Keratinocyte (primary cell): ENCODE results near the gene ZNF680. TPM values are rescaled to one million over a fixed set of nuclear protein-coding genes. Genes with fewer than 3 reads are reported as not detected.
"Not testable (repeated sequence)": the region's sequence is repeated elsewhere in the genome, so short reads cannot be mapped to it uniquely, and the experiment has no call there.

ENCODE experiments used
- DNase-seq: peaks from one replicate; pipeline ENCODE4 v3.0.0-alpha.2; 2011; ENCODE audit warnings: low read depth, missing footprints, low spot score
- FAIRE-seq: peaks from 2 replicates; lab custom pipeline; 2011; peaks lifted over from hg19 to GRCh38; lab: Jason Lieb, UNC
- H2AFZ ChIP-seq: 2 replicates; pipeline ENCODE4 v1.6.0; 2012; ENCODE audit warnings: low read length, control low read depth, inconsistent platforms; ENCODE audit not compliant: control insufficient read depth
- H3K27ac ChIP-seq: 2 replicates; pipeline ENCODE4 v1.5.1; 2011; ENCODE audit warnings: low read length; ENCODE audit not compliant: control insufficient read depth, insufficient read depth
- H3K27me3 ChIP-seq: 3 replicates; pipeline ENCODE4 v1.6.0; 2011; ENCODE audit warnings: low read length; ENCODE audit not compliant: control insufficient read depth, insufficient read depth; ENCODE audit errors: extremely low read depth
- H3K36me3 ChIP-seq, 2 experiments: 2 replicates in 1 of 2; 3 replicates in 1 of 2; pipeline ENCODE4 v1.5.1; 2011; ENCODE audit warnings: low read length in 2 of 2, mild to moderate bottlenecking in 1 of 2; ENCODE audit not compliant: control insufficient read depth in 2 of 2, insufficient read depth in 2 of 2; ENCODE audit errors: extremely low read depth in 1 of 2
- H3K4me1 ChIP-seq: 3 replicates; pipeline ENCODE4 v1.5.1; 2011; ENCODE audit warnings: low read length; ENCODE audit not compliant: control insufficient read depth, insufficient read depth; ENCODE audit errors: extremely low read depth
- H3K4me2 ChIP-seq: 3 replicates; pipeline ENCODE4 v1.6.0; 2011; ENCODE audit warnings: low read depth, low read length; ENCODE audit not compliant: control insufficient read depth, insufficient read depth; ENCODE audit errors: extremely low read depth
- H3K4me3 ChIP-seq, 3 experiments: fragments of 200-600 bp in 1 of 3; sonication (generic) in 1 of 3; 2 replicates in 2 of 3; 3 replicates in 1 of 3; pipeline ENCODE4 v1.5.1; 2011 to 2016; ENCODE audit warnings: low read length in 3 of 3, mild to moderate bottlenecking in 3 of 3, control low read depth in 2 of 3, inconsistent platforms in 1 of 3, low read depth in 1 of 3, mixed read lengths in 1 of 3, mixed run types in 1 of 3, moderate library complexity in 1 of 3; ENCODE audit not compliant: control insufficient read depth in 2 of 3, insufficient read depth in 2 of 3; ENCODE audit errors: extremely low read depth in 1 of 3
- H3K79me2 ChIP-seq: 2 replicates; pipeline ENCODE4 v1.6.0; 2012; ENCODE audit warnings: low read length; ENCODE audit not compliant: control insufficient read depth, insufficient read depth
- H3K9ac ChIP-seq: 3 replicates; pipeline ENCODE4 v1.6.0; 2011; ENCODE audit warnings: low read length; ENCODE audit not compliant: control insufficient read depth, insufficient read depth; ENCODE audit errors: extremely low read depth
- H3K9me1 ChIP-seq: 3 replicates; pipeline ENCODE4 v1.6.0; 2011; ENCODE audit warnings: low read length; ENCODE audit not compliant: control insufficient read depth, insufficient read depth; ENCODE audit errors: extremely low read depth
- H3K9me3 ChIP-seq: 2 replicates; pipeline ENCODE4 v1.5.1; 2012; ENCODE audit warnings: low read depth, low read length; ENCODE audit not compliant: control insufficient read depth
- H4K20me1 ChIP-seq: 3 replicates; pipeline ENCODE4 v1.6.0; 2011; ENCODE audit warnings: low read length; ENCODE audit not compliant: control insufficient read depth, insufficient read depth; ENCODE audit errors: extremely low read depth
- CTCF ChIP-seq, 3 experiments: IDR thresholded peaks in 1 of 3; conservative IDR thresholded peaks in 1 of 3; optimal IDR thresholded peaks in 1 of 3; 2 replicates in 2 of 3; 3 replicates in 1 of 3; pipeline versions ENCODE3 to v1.5.1; 2011; ENCODE audit warnings: low read length in 3 of 3, mild to moderate bottlenecking in 3 of 3, moderate library complexity in 2 of 3, control low read depth in 1 of 3, inconsistent platforms in 1 of 3; ENCODE audit not compliant: insufficient read depth in 2 of 3; ENCODE audit errors: extremely low read depth in 1 of 3
- EZH2 ChIP-seq: IDR thresholded peaks from one replicate; pipeline ENCODE4 v1.6.1; 2012; ENCODE audit warnings: inconsistent platforms, mild to moderate bottlenecking, low read length, moderate library complexity
- dilution Hi-C: fragments of 300-500 bp; cut with MboI; formaldehyde crosslinking; loops from one replicate; pipeline ENCODE4 v1.7.0; 2020; ENCODE audit warnings: low sequenced_read_pairs; ENCODE audit not compliant: extremely low pct_ligation_motif_present
- polyA plus RNA-seq, 5 experiments: library from polyadenylated mRNA; depleted of rRNA in 3 of 5; stranded (reverse) in 3 of 5; stranded (forward) in 1 of 5; unstranded in 1 of 5; fragments of >200 nt; gene quantifications; 1 replicate in 1 of 5; 2 replicates in 3 of 5; 3 replicates in 1 of 5; pipeline versions ENCODE4 v1.2.1 to v1.2.3, GENCODE V29; 2011 to 2012; ENCODE audit warnings: missing spikeins in 2 of 5, low read depth in 1 of 5, low replicate concordance in 1 of 5

The ZNF680 gene
- polyA plus RNA-seq, 1 donor (not counting 4 experiments of a cell fraction or from before 2014, with no cell fraction given), result 4.5 TPM

- dilution Hi-C loops, result no loop called here
- no peaks in the 10 kb centered on the region for H3K36me3 ChIP-seq
- H3K79me2 ChIP-seq, result no peaks in the 10 kb centered on the region
- H4K20me1 ChIP-seq, result no peaks in the 10 kb centered on the region
- FAIRE-seq (no peak), DNase-seq (no peak)
- H3K9me3 ChIP-seq, result no peaks in the 10 kb centered on the region
- H3K9ac ChIP-seq, result no peak overlapping the region
- H2AFZ ChIP-seq, result no peak overlapping the region
- TF ChIP-seq CTCF (optimal IDR thresholded peaks at IDR 0.05 in 1 of 3, IDR thresholded peaks at IDR 0.05 in 1 of 3, conservative IDR thresholded peaks at IDR 0.05 in 1 of 3; ENCODE audit: extremely low read depth in 1 of 3, insufficient read depth in 2 of 3, low read length in 3 of 3) (no peak), EZH2 (no peak)
- H3K9me1 ChIP-seq, result no peaks in the 10 kb centered on the region
- H3K27me3 ChIP-seq, result no peaks in the 10 kb centered on the region
- H3K4me3 ChIP-seq, result no peak overlapping the region
- H3K4me1 ChIP-seq, result no peaks in the 10 kb centered on the region
- H3K27ac ChIP-seq, result no peak overlapping the region
- no peak overlapping the region for H3K4me2 ChIP-seq
Measured at GRCh38 chr7:64581391-64581790, 18.5 kb upstream of the ZNF680 start.

- dilution Hi-C loops, result no loop called here
- Histone ChIP-seq H2AFZ (no peak overlapping the region), H3K36me3 (no peaks in the 10 kb centered on the region), H3K9me3 (no peaks in the 10 kb centered on the region), H3K4me2 (no peak overlapping the region), H3K27ac (no peak overlapping the region), H3K9ac (no peak overlapping the region), H4K20me1 (no peaks in the 10 kb centered on the region), H3K9me1 (no peaks in the 10 kb centered on the region), H3K79me2 (no peaks in the 10 kb centered on the region), H3K27me3 (peaks cover 6% of the 10 kb centered on the region), H3K4me1 (no peaks in the 10 kb centered on the region), H3K4me3 (no peak overlapping the region)
- FAIRE-seq, result no peak
- no peak for DNase-seq
- no peak for TF ChIP-seq CTCF (optimal IDR thresholded peaks at IDR 0.05 in 1 of 3, IDR thresholded peaks at IDR 0.05 in 1 of 3, conservative IDR thresholded peaks at IDR 0.05 in 1 of 3; ENCODE audit: extremely low read depth in 1 of 3, insufficient read depth in 2 of 3, low read length in 3 of 3)
- TF ChIP-seq EZH2, result no peak
Measured at GRCh38 chr7:64574540-64575099, 11.7 kb upstream of the ZNF680 start.

- peak overlapping the region; percentile 60 for H2AFZ ChIP-seq
- H3K9ac ChIP-seq, result not testable (repeated sequence)
- H3K4me2 ChIP-seq, result peak overlapping the region; percentile 48
Measured at GRCh38 chr7:64570284-64570605, 7.4 kb upstream of the ZNF680 start.

More at GRCh38 chr7:64570284-64570605, 7.4 kb upstream of the ZNF680 start:
- H3K9me1 ChIP-seq, FAIRE-seq, H3K9me3 ChIP-seq, dilution Hi-C loops, H3K27ac ChIP-seq, H3K36me3 ChIP-seq, H3K4me3 ChIP-seq, H4K20me1 ChIP-seq, DNase-seq, H3K4me1 ChIP-seq, H3K79me2 ChIP-seq: not testable (repeated sequence)
- peaks cover 14% of the 10 kb centered on the region for H3K27me3 ChIP-seq
